ENCODE measurements around the gene TWSG1.

DNA sequence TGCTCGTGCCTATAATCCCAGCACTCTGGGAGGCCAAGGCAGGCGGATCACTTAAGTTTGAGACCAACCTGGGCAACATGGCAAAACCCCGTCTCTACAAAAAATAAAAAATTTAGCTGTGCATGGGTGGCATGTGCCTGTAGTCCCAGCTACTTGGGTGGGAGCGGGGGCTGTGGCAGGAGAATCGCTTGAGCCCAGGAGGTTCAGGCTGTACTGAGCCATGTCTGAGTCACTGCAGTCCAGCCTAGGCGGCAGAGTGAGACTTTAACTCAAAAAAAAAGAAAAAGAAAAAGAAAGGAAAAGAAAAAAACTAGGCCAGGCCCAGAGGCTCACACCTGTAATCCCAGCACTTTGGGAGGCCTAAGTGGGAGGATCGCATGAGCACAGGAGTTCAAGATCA is 30.8 kb downstream of the TWSG1 start:
- TF ChIP-seq POLR2A (IDR thresholded peaks at IDR 0.05) = no peak
- TF ChIP-seq, protein P1, sequence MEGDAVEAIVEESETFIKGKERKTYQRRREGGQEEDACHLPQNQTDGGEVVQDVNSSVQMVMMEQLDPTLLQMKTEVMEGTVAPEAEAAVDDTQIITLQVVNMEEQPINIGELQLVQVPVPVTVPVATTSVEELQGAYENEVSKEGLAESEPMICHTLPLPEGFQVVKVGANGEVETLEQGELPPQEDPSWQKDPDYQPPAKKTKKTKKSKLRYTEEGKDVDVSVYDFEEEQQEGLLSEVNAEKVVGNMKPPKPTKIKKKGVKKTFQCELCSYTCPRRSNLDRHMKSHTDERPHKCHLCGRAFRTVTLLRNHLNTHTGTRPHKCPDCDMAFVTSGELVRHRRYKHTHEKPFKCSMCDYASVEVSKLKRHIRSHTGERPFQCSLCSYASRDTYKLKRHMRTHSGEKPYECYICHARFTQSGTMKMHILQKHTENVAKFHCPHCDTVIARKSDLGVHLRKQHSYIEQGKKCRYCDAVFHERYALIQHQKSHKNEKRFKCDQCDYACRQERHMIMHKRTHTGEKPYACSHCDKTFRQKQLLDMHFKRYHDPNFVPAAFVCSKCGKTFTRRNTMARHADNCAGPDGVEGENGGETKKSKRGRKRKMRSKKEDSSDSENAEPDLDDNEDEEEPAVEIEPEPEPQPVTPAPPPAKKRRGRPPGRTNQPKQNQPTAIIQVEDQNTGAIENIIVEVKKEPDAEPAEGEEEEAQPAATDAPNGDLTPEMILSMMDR (IDR thresholded peaks at IDR 0.05) = no peak

All from adrenal gland (tissue), 5 donors.